Ascending aorta (tissue), 1 donor: ENCODE results near the gene CT45A5. TPM values are rescaled to one million over a fixed set of nuclear protein-coding genes. Genes with fewer than 3 reads are reported as not detected.

Experiments used
- total RNA-seq: library from RNA; depleted of rRNA; stranded (reverse); fragments of >200 nt; gene quantifications from one replicate; pipeline ENCODE4 v1.1.0, GENCODE V29; 2016

The CT45A5 gene
- total RNA-seq, 1 donor from 2014 or later: not detected

Other genes with a start within 250 kb of the CT45A5 start
- not detected for gene CT45A1, start 71.9 kb downstream of the CT45A5 start, total RNA-seq
- not detected for gene CT45A3, start 17.3 kb downstream of the CT45A5 start, total RNA-seq
- gene CT45A6, start 17.3 kb upstream of the CT45A5 start, total RNA-seq: not detected
- gene CT45A2, start 34.5 kb upstream of the CT45A5 start, total RNA-seq: not detected
- not detected for gene CT45A7, start 51.8 kb upstream of the CT45A5 start, total RNA-seq
- gene CT45A8, start 69.0 kb upstream of the CT45A5 start, total RNA-seq: not detected
- gene CT45A9, start 86.3 kb upstream of the CT45A5 start, total RNA-seq: not detected
- gene CT45A10, start 107.9 kb upstream of the CT45A5 start, total RNA-seq: not detected
- gene SAGE1, start 108.2 kb upstream of the CT45A5 start, total RNA-seq: not detected
- gene MMGT1, start 188.5 kb upstream of the CT45A5 start, total RNA-seq: 11.2 TPM
- gene SLC9A6, start 199.9 kb upstream of the CT45A5 start, total RNA-seq: 8.3 TPM